ENCODE data around the gene ZNF185. TPM values are rescaled to one million over a fixed set of nuclear protein-coding genes. Genes with fewer than 3 reads are reported as not detected.

Gene ZNF185
- total and polyA plus RNA-seq, 2 of the 8 experiments (the other 6 are each of a cell fraction or from before 2014, with no cell fraction given): 15.6 to 20.1 TPM

GRCh38 chrX:152930516-152930915, 32.6 kb downstream of the ZNF185 start:
- no peaks in the 10 kb centered on the region for H3K36me3 ChIP-seq (ENCODE audit: control insufficient read depth in 2 of 4, insufficient read depth in 4 of 4, low read length in 3 of 4)
- no peak overlapping the region for H3K56ac ChIP-seq (replicated peaks; ENCODE audit: insufficient read length, low read depth, low read length)
- H4K91ac ChIP-seq (replicated peaks; ENCODE audit: insufficient read length, low read length): no peak overlapping the region
- H3K23me2 ChIP-seq (ENCODE audit: low read depth, low read length): no peaks in the 10 kb centered on the region
- H3K4me3 ChIP-seq (ENCODE audit: extremely low read depth in 1 of 4, insufficient read depth in 2 of 4, low read depth in 3 of 4, low read length in 4 of 4): no peak overlapping the region
- no peaks in the 10 kb centered on the region for H3K27me3 ChIP-seq (replicated peaks in 1 of 4; ENCODE audit: control insufficient read depth in 3 of 4, extremely low read depth in 1 of 4, insufficient read depth in 3 of 4, low read length in 3 of 4)
- no peak overlapping the region for H3K14ac ChIP-seq (ENCODE audit: insufficient read length)
- no peaks in the 10 kb centered on the region for H3K9me3 ChIP-seq (ENCODE audit: insufficient read depth in 2 of 2, low read depth in 1 of 2, low read length in 1 of 2)
- no peak overlapping the region for H3K4ac ChIP-seq (replicated peaks; ENCODE audit: insufficient read length, low read depth, low read length)
- no peak for TF ChIP-seq EP300 (IDR thresholded peaks at IDR 0.05; ENCODE audit: borderline replicate concordance in 1 of 2, low read depth in 2 of 2, low read length in 2 of 2)
- no peak for TF ChIP-seq EGR1 (IDR thresholded peaks at IDR 0.05; ENCODE audit: borderline replicate concordance, low read depth, low read length)
- no peak for TF ChIP-seq MAFK (IDR thresholded peaks at IDR 0.05; ENCODE audit: low read depth, low read length)
- TF ChIP-seq RAD21 (IDR thresholded peaks at IDR 0.05 in 1 of 2, conservative IDR thresholded peaks at IDR 0.05 in 1 of 2; ENCODE audit: low read depth in 2 of 2, low read length in 2 of 2): no peak
- TF ChIP-seq POLR2A (IDR thresholded peaks at IDR 0.05; ENCODE audit: control extremely low read depth in 1 of 2, low read depth in 2 of 2, low read length in 2 of 2): no peak
- no peak for TF ChIP-seq EZH2 (IDR thresholded peaks at IDR 0.05; ENCODE audit: low read depth, low read length, severe bottlenecking)
- TF ChIP-seq CREB1 (IDR thresholded peaks at IDR 0.05): no peak
- no peak for TF ChIP-seq USF2 (IDR thresholded peaks at IDR 0.05; ENCODE audit: low read length)
- TF ChIP-seq NANOG (IDR thresholded peaks at IDR 0.05; ENCODE audit: insufficient read depth, low read depth, low read length, poor library complexity, severe bottlenecking): no peak
- no peak for TF ChIP-seq RFX5 (IDR thresholded peaks at IDR 0.05; ENCODE audit: borderline replicate concordance, low read depth, low read length)
- no peak overlapping the region for H3K4me2 ChIP-seq (ENCODE audit: insufficient read depth in 1 of 2, low read depth in 2 of 2, low read length in 2 of 2)
- ChIA-PET POLR2A (ENCODE audit: partially characterized antibody) (interaction anchor here (1.2 kb wide), 1 partner anchor 14 kb away, joined by 3 read pairs; no protein-coding TSS in a partner anchor), CTCF (ENCODE audit: partially characterized antibody) (interaction anchor here (1.0 to 2.3 kb wide), 5 partner anchors 11 to 25 kb away, joined by 3 to 7 read pairs (median 4); no protein-coding TSS in a partner anchor)
- no peaks in the 10 kb centered on the region for H3K79me2 ChIP-seq (ENCODE audit: control insufficient read depth in 1 of 2, insufficient read depth in 2 of 2, low read length in 2 of 2)
- H3K18ac ChIP-seq (ENCODE audit: extremely low read depth, low read length): no peak overlapping the region
- no peak overlapping the region for H2BK5ac ChIP-seq (ENCODE audit: low read depth, low read length)
- H4K5ac ChIP-seq (ENCODE audit: insufficient read length, low read depth, low read length): no peak overlapping the region
- no peak overlapping the region for H2AK5ac ChIP-seq (ENCODE audit: low read depth, low read length)
- H2BK12ac ChIP-seq (ENCODE audit: low read depth, low read length): no peak overlapping the region
- no peak overlapping the region for H2BK120ac ChIP-seq (replicated peaks; ENCODE audit: low read depth, low read length)
- H3K23ac ChIP-seq (ENCODE audit: insufficient read length): no peak overlapping the region
- no peaks in the 10 kb centered on the region for H4K20me1 ChIP-seq (replicated peaks in 1 of 2; ENCODE audit: control insufficient read depth in 1 of 2, insufficient read depth in 2 of 2, low read length in 2 of 2)
- no peak overlapping the region for H4K8ac ChIP-seq (ENCODE audit: extremely low read depth, insufficient read depth, low read length)
- no peak overlapping the region for H2BK15ac ChIP-seq (ENCODE audit: low read length)
- H2AFZ ChIP-seq (ENCODE audit: low read length): no peak overlapping the region
- 68% methylated on average over 4 of the region's 4 CpGs; no CpG with 5 or more reads in 1 of the 2 experiments for WGBS, 2 experiments (ENCODE audit: extremely low coverage in 1 of 2, insufficient coverage in 1 of 2, insufficient read length in 1 of 2, insufficient replicate concordance in 2 of 2, low coverage in 1 of 2, low lambda C conversion rate in 2 of 2, missing lambda C conversion rate in 1 of 2)
- no peak overlapping the region for H3K27ac ChIP-seq (ENCODE audit: low read depth, low read length)
- FAIRE-seq (no peak), DNase-seq (ENCODE audit: low read depth in 1 of 2, low spot score in 2 of 2) (no peak)
- no peaks in the 10 kb centered on the region for H3K79me1 ChIP-seq (ENCODE audit: low read depth, low read length)
- peaks cover 0 to 2% (median under 1%) of the 10 kb centered on the region in 4 experiments; a peak in 4 of 7 replicates for H3K4me1 ChIP-seq (replicated peaks in 1 of 4; ENCODE audit: control insufficient read depth in 3 of 4, insufficient read depth in 4 of 4, low read length in 3 of 4)
- no peak overlapping the region for H3K9ac ChIP-seq (replicated peaks in 1 of 4; ENCODE audit: extremely low read depth in 1 of 4, low read depth in 3 of 4, low read length in 3 of 4)
- H2BK20ac ChIP-seq (ENCODE audit: low read length): no peak overlapping the region

Measured in H1 (cell line).